Gastroesophageal sphincter (tissue), 4 donors: ENCODE results near the gene WNT7A. TPM values are rescaled to one million over a fixed set of nuclear protein-coding genes. Genes with fewer than 3 reads are reported as not detected.

Experiments
- ATAC-seq: fragments of 150-250 bp; one replicate; pipeline ENCODE4 v1.9.1; 2016; ENCODE audit warnings: mild to moderate bottlenecking, moderate library complexity
- H3K27ac ChIP-seq, 4 donors: fragments of 200-600 bp; sonication (generic) in 3 of 4; 1 replicate in 3 of 4; 2 replicates in 1 of 4; pipeline ENCODE4 v1.5.1; 2016 to 2019
- H3K27me3 ChIP-seq: fragments of 200-600 bp; sonication (generic); one replicate; pipeline ENCODE4 v1.5.1; 2019
- H3K36me3 ChIP-seq, 2 donors: fragments of 200-600 bp; sonication (generic); one replicate each; pipeline ENCODE4 v1.5.1; 2019; ENCODE audit warnings: control low read depth in 1 of 2
- H3K4me1 ChIP-seq, 3 donors: fragments of 200-600 bp; sonication (generic); 1 replicate in 2 of 3; 2 replicates in 1 of 3; pipeline ENCODE4 v1.5.1; 2016 to 2019; ENCODE audit warnings: control low read depth in 2 of 3
- H3K4me3 ChIP-seq, 2 donors: fragments of 200-600 bp; sonication (generic); one replicate each; pipeline ENCODE4 v1.5.1; 2019; ENCODE audit warnings: mild to moderate bottlenecking in 1 of 2, moderate library complexity in 1 of 2
- H3K9me3 ChIP-seq, 3 donors: fragments of 200-600 bp; sonication (generic); one replicate each; pipeline ENCODE4 v1.5.1; 2017 to 2019; ENCODE audit warnings: control low read depth in 2 of 3
- CTCF ChIP-seq, 4 experiments: fragments of 200-600 bp in 2 of 4; fragments of 450-650 bp in 2 of 4; sonication (generic) in 1 of 4; IDR thresholded peaks; one replicate each; pipeline ENCODE4 v1.5.1; 2017 to 2019; ENCODE audit warnings: antibody characterized with exemption in 4 of 4, mild to moderate bottlenecking in 2 of 4, moderate library complexity in 2 of 4
- EP300 ChIP-seq: sonication (generic); formaldehyde crosslinking; IDR thresholded peaks from one replicate; pipeline ENCODE4 v1.6.1; 2017; ENCODE audit warnings: antibody characterized with exemption, mild to moderate bottlenecking
- POLR2A ChIP-seq, 2 donors: fragments of 450-650 bp; IDR thresholded peaks; one replicate each; pipeline ENCODE4 v1.6.1; 2017; ENCODE audit warnings: antibody characterized with exemption in 2 of 2, mild to moderate bottlenecking in 2 of 2, moderate library complexity in 1 of 2
- POLR2AphosphoS5 ChIP-seq: sonication (generic); formaldehyde crosslinking; IDR thresholded peaks from one replicate; pipeline ENCODE4 v1.6.1; 2017; ENCODE audit warnings: antibody characterized with exemption
- WGBS, 2 donors: methylation state at CpG; one replicate each; pipeline ENCODE4 v1.1.5; 2018; ENCODE audit warnings: low coverage in 1 of 2; 5-methylcytosine and 5-hydroxymethylcytosine counted together
- total RNA-seq, 4 donors: library from RNA; depleted of rRNA; stranded (reverse); fragments of >200 nt; gene quantifications; one replicate each; pipeline ENCODE4 v1.1.0, GENCODE V29; 2016

The WNT7A gene
- total RNA-seq, 4 donors from 2014 or later: 0.13 to 0.77 TPM; not detected in 2

- TF ChIP-seq POLR2A (IDR thresholded peaks at IDR 0.05) (no peak), CTCF (IDR thresholded peaks at IDR 0.05) (no peak), EP300 (no peak), POLR2AphosphoS5 (no peak)
- no peak overlapping the region for H3K27ac ChIP-seq
- H3K27me3 ChIP-seq: peaks cover 84% of the 10 kb centered on the region
- H3K36me3 ChIP-seq: no peaks in the 10 kb centered on the region
- H3K4me3 ChIP-seq: no peak overlapping the region
- ATAC-seq: no peak
- 50 to 87% methylated on average over 2 to 4 of the region's 9 CpGs for WGBS, 2 donors
- no peaks in the 10 kb centered on the region for H3K4me1 ChIP-seq
- H3K9me3 ChIP-seq: no peaks in the 10 kb centered on the region
These were observed 91.1 kb downstream of the WNT7A start for GRCh38 chr3:13788522-13789424.

GRCh38 chr3:13787533-13788132 lies 92.2 kb downstream of the WNT7A start:
- no peak for ATAC-seq
- H3K4me1 ChIP-seq: no peaks in the 10 kb centered on the region
- TF ChIP-seq POLR2AphosphoS5 (no peak), POLR2A (IDR thresholded peaks at IDR 0.05) (no peak), CTCF (IDR thresholded peaks at IDR 0.05) (no peak), EP300 (no peak)
- H3K27ac ChIP-seq: no peak overlapping the region
- no peak overlapping the region for H3K4me3 ChIP-seq
- H3K36me3 ChIP-seq: no peaks in the 10 kb centered on the region
- no peaks in the 10 kb centered on the region for H3K9me3 ChIP-seq
- H3K27me3 ChIP-seq: peaks cover 84% of the 10 kb centered on the region
- 27% methylated on average over 3 of the region's 19 CpGs; no CpG with 5 or more reads in 1 of the 2 donors for WGBS, 2 donors

DNA sequence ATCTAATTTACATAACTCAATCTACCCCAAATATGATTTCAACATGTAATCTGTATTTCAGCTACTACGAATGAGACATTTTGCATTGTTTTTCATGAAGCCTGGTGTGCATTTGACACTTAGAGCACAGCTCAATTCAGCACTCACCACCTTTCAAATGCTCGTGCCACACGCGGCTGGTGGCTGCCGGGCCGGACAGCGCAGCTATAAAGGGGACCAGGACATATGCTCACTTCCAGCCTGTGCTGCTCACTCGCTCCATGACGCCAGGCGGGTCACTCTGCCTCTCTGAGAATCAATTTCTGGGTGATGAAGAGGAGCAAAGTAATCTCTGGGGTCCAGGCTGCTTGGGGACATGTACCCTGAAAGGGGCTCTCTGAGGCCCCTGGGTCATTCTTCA lies 93.1 kb downstream of the WNT7A start:
- H3K9me3 ChIP-seq: no peaks in the 10 kb centered on the region
- TF ChIP-seq EP300 (no peak), POLR2A (IDR thresholded peaks at IDR 0.05) (no peak), CTCF (IDR thresholded peaks at IDR 0.05) (no peak), POLR2AphosphoS5 (no peak)
- no peak overlapping the region for H3K4me3 ChIP-seq
- no peak overlapping the region for H3K27ac ChIP-seq
- 85 to 86% methylated on average over 7 of the region's 10 CpGs for WGBS, 2 donors
- H3K27me3 ChIP-seq: peaks cover 83% of the 10 kb centered on the region
- ATAC-seq: no peak
- no peaks in the 10 kb centered on the region for H3K36me3 ChIP-seq
- no peaks in the 10 kb centered on the region for H3K4me1 ChIP-seq

- TF ChIP-seq EP300 (no peak), POLR2A (IDR thresholded peaks at IDR 0.05) (no peak), POLR2AphosphoS5 (no peak), CTCF (IDR thresholded peaks at IDR 0.05) (no peak)
- no peak for ATAC-seq
- 60 to 87% methylated on average over 1 to 7 of the region's 13 CpGs for WGBS, 2 donors
- Histone ChIP-seq H3K27ac (no peak overlapping the region), H3K4me1 (no peaks in the 10 kb centered on the region), H3K36me3 (no peaks in the 10 kb centered on the region), H3K9me3 (no peaks in the 10 kb centered on the region), H3K4me3 (no peak overlapping the region), H3K27me3 (peaks cover 74% of the 10 kb centered on the region)
These were observed 93.9 kb downstream of the WNT7A start for GRCh38 chr3:13785853-13786436.
